ENCODE measurements around the gene SMAD6.

SMAD6 gene

DNA sequence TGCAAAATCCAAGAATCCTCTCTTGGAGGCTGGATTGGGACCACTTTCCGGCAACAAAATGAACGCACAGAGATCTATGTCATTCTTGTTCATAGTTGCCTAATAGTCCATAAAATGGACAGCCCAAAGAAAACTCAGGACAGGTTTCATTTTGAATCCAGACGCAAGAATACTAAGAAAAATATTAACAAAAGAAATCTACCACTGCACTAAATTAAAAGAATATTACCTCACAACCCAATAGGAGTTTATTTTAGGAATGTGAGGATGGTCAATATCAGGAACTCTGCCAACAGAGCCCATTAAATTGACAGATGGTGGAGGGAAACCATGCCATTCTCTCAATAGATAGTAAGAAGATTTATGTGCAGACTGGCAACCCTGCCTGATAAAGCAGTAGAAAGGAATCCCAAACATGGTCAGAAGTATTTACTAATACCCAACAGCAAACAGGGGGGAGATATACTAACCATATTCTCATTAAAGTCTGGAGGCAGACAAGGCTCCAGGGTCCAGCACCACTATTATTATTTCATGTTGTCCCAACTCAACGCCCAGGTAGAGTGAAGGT lies 127.6 kb downstream of the SMAD6 start:
- no peak for DNase-seq

DNA sequence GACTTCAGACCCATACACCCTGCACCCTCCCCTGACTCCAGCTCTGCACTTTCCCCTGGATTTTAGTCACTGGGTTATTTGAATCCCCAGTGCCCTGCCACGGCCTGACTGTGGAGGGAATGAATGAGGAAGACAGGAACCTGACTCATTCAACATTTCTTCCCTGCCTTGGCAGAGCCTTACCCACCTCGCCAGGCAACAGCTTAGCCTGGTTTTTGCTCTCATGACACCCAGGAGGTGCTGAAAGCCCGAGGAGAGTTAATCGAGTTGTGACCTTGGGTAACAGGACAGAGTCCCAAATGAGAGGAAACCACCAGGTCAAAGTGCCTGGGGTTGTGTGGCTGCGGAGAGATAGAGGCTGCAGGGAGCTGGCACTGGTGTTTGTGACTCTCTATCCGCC lies 128.3 kb downstream of the SMAD6 start:
- DNase-seq = no peak

DNA sequence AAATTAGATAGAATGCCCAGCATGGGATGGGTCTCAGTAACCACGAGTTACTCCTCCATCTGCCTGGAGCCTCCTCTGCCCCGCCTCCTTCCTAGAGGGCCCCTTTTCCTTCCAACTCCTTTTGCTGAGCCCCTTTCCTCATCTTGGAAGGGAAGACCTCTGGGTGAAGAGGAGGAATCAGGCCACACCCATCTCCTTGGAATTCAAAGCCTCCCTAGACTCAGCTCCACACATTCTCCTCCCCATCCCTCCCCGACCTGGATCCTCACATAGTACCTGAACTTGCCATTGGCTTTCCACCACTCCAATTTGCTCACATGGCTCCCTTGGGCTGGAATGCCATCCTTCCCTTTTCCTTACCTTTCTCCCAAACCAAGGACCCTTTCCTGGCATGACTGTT lies 128.8 kb downstream of the SMAD6 start:
- no peak for DNase-seq

DNA sequence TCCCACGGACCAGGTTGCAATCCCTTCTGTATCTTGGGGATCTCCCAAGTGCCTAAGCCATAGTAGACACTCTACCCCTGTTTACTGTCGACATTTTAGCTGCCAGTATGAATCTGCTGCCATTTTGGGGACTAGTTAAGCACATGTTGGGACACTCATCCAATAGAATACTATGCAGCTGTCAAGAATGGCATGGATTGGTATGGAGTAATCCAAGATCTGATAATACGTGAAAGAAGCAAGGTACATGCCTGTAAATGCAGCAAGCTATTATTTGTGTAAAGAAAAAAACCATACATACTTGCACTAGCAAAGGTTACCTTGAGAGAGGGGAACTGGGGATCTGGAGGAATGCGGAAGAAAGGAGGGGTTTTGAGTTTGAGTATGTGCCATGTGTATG lies 129.3 kb downstream of the SMAD6 start:
- DNase-seq = no peak

DNA sequence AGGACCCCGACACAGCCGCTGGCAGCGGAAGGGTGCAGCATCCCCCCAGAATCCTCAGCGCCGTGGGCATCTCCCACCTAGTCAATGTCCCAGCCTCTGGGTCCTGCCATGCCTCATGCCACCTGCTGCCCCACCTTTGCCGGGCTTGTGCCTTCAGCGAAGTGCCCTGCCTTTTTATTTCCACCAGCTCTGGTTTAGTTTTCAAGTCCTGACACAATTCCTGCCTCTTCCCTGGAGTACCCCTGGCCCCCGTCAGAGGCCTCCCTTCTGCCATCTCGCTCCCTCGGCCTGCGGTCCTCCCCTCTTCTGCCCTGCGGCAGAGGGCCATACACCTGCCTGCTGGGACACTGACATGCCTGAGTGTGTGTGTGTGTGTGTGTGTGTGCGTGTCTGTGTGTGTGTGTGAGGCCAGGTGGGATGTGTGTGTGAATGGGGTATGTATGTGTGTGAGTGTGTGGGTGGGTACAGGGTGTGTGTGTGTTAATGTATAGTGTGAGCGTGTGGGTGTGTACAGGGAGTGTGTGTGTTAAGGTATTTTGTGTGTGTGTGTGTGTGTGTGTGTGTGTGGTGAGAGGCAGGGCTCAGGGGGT lies 129.9 kb downstream of the SMAD6 start:
- no peak for DNase-seq
